ENCODE measurements around the gene AGBL1. TPM values are rescaled to one million over a fixed set of nuclear protein-coding genes. Genes with fewer than 3 reads are reported as not detected.

AGBL1 gene
- polyA plus RNA-seq, 2 of the 4 experiments (the other 2 are of a cell fraction), result not detected

- TF ChIP-seq GATA3 (IDR thresholded peaks at IDR 0.05; ENCODE audit: borderline replicate concordance) (no peak), HOXB5 (CRISPR knock-in tag; IDR thresholded peaks at IDR 0.05) (no peak)
Measured at GRCh38 chr15:86403221-86403620, 323.6 kb downstream of the AGBL1 start (continued).

- DNase-seq (ENCODE audit: low read depth in 1 of 2, low spot score in 1 of 2) (no peak), ATAC-seq (no peak), FAIRE-seq (no peak)
- Histone ChIP-seq H3K4me1 (no peaks in the 10 kb centered on the region), H3K4me2 (no peak overlapping the region), H3K9me3 (no peaks in the 10 kb centered on the region), H3K4me3 (no peak overlapping the region), H3K27ac (no peak overlapping the region)
- ChIA-PET POLR2A (no interaction called here), CTCF (interaction anchor here (1.2 kb wide), 2 partner anchors 10 to 11 kb away, joined by 3 to 4 read pairs; no protein-coding TSS in a partner anchor)
- TF ChIP-seq ZFP36 (IDR thresholded peaks at IDR 0.05; ENCODE audit: borderline replicate concordance, partially characterized antibody) (no peak), ZSCAN20 (CRISPR knock-in tag; IDR thresholded peaks at IDR 0.05) (no peak), RFX5 (IDR thresholded peaks at IDR 0.05) (no peak), GATA3 (IDR thresholded peaks at IDR 0.05; ENCODE audit: borderline replicate concordance) (no peak), ATOH8 (CRISPR knock-in tag; IDR thresholded peaks at IDR 0.05; ENCODE audit: low read depth) (no peak), CHD4 (IDR thresholded peaks at IDR 0.05; ENCODE audit: borderline replicate concordance) (no peak), USF2 (IDR thresholded peaks at IDR 0.05) (no peak), CBX8 (IDR thresholded peaks at IDR 0.05) (no peak), EP300 (IDR thresholded peaks at IDR 0.05) (no peak), JUN (IDR thresholded peaks at IDR 0.05) (no peak), ZC3H11A (IDR thresholded peaks at IDR 0.05) (no peak), HOXB5 (CRISPR knock-in tag; IDR thresholded peaks at IDR 0.05) (no peak)
- 0% methylated on average over 3 of the region's 3 CpGs for WGBS (ENCODE audit: missing lambda C conversion rate)
Measured at GRCh38 chr15:86403914-86404583, 324.4 kb downstream of the AGBL1 start.

GRCh38 chr15:86408261-86408660 lies 328.6 kb downstream of the AGBL1 start:
- TF ChIP-seq ZC3H11A (IDR thresholded peaks at IDR 0.05) (no peak), JUN (IDR thresholded peaks at IDR 0.05) (no peak), FOSL2 (IDR thresholded peaks at IDR 0.05) (no peak), FOSL2 (CRISPR knock-in tag; IDR thresholded peaks at IDR 0.05) (no peak), HDAC2 (IDR thresholded peaks at IDR 0.05) (no peak), SMC3 (IDR thresholded peaks at IDR 0.05) (no peak), ESRRA (IDR thresholded peaks at IDR 0.05; ENCODE audit: borderline replicate concordance, low read length) (no peak), CEBPB (IDR thresholded peaks at IDR 0.05) (no peak), HOXB5 (CRISPR knock-in tag; IDR thresholded peaks at IDR 0.05) (no peak), EHMT2 (IDR thresholded peaks at IDR 0.05; ENCODE audit: low read depth) (no peak), RNF2 (IDR thresholded peaks at IDR 0.05; ENCODE audit: borderline replicate concordance, low read depth) (no peak), EHF (CRISPR knock-in tag; IDR thresholded peaks at IDR 0.05) (no peak), MAFK (IDR thresholded peaks at IDR 0.05; ENCODE audit: partially characterized antibody) (no peak), NR3C1 (IDR thresholded peaks at IDR 0.05) (no peak), SREBF2 (IDR thresholded peaks at IDR 0.05) (no peak), CBX2 (IDR thresholded peaks at IDR 0.05; ENCODE audit: borderline replicate concordance, low read depth) (no peak), ZNF302 (CRISPR knock-in tag; IDR thresholded peaks at IDR 0.05) (no peak), RFX5 (IDR thresholded peaks at IDR 0.05) (no peak)
- Histone ChIP-seq H3K4me1 (no peaks in the 10 kb centered on the region), H3K27ac (no peak overlapping the region), H3K4me3 (no peak overlapping the region), H3K4me2 (no peak overlapping the region), H3K9me3 (no peaks in the 10 kb centered on the region)
- WGBS (ENCODE audit: missing lambda C conversion rate), result 4% methylated on average over 3 of the region's 3 CpGs
- ATAC-seq (no peak), DNase-seq (ENCODE audit: low read depth in 1 of 2, low spot score in 1 of 2) (no peak), FAIRE-seq (no peak)
- POLR2A ChIA-PET, result no interaction called here
- CTCF ChIA-PET, result interaction anchor here (0.9 to 1.0 kb wide), 2 partner anchors 9 kb away, joined by 3 read pairs; no protein-coding TSS in a partner anchor

Measured in A549 (cell line).